ENCODE measurements around the gene PRSS53. TPM values are rescaled to one million over a fixed set of nuclear protein-coding genes. Genes with fewer than 3 reads are reported as not detected.

Gene PRSS53
- total and polyA plus RNA-seq, 10 of the 15 experiments (the other 5 are each of a cell fraction or from before 2014, with no cell fraction given), result 0.35 to 3.4 (median 0.88) TPM; not detected in 2

- TF ChIP-seq E2F4 (IDR thresholded peaks at IDR 0.05; ENCODE audit: low read depth, low read length) (peak; percentile 70), NBN (IDR thresholded peaks at IDR 0.05) (peak; percentile 87), ZBTB11 (CRISPR knock-in tag; IDR thresholded peaks at IDR 0.05) (peak; percentile 88), PBX3 (IDR thresholded peaks at IDR 0.05; ENCODE audit: insufficient replicate concordance, low read depth, low read length) (no peak), RBBP5 (conservative IDR thresholded peaks at IDR 0.05) (no peak), TBL1XR1 (IDR thresholded peaks at IDR 0.05; ENCODE audit: low read depth, low read length) (no peak), ZZZ3 (IDR thresholded peaks at IDR 0.05; ENCODE audit: control insufficient read depth, insufficient read length, low read depth) (no peak), LARP7 (IDR thresholded peaks at IDR 0.05) (peak; percentile 54; the same call in 1 of the 2 replicates), BRCA1 (IDR thresholded peaks at IDR 0.05; ENCODE audit: low read depth, low read length) (no peak), BACH1 (IDR thresholded peaks at IDR 0.05; ENCODE audit: borderline replicate concordance) (peak; percentile 32; the same call in 1 of the 2 replicates)
These were observed 14.6 kb downstream of the PRSS53 start, which contains the start of the genes ZNF646 and ZNF668 (continued) for GRCh38 chr16:31073970-31074813.

All from GM12878 (cell line).